HuH-7.5 (cell line): ENCODE data around the gene R3HDM1.
A peak's percentile ranks its signal among the peaks of the same experiment; 100 is the strongest.
"Not testable (repeated sequence)": the region's sequence is repeated elsewhere in the genome, so short reads cannot be mapped to it uniquely, and the experiment has no call there.

Experiments used
- DNase-seq: peaks from one replicate; pipeline ENCODE4 v3.0.0; 2011; ENCODE audit warnings: low spot score

Gene R3HDM1

GRCh38 chr2:135709992-135710391 is 178.7 kb downstream of the R3HDM1 start:
- peak; percentile 47 for DNase-seq

DNA sequence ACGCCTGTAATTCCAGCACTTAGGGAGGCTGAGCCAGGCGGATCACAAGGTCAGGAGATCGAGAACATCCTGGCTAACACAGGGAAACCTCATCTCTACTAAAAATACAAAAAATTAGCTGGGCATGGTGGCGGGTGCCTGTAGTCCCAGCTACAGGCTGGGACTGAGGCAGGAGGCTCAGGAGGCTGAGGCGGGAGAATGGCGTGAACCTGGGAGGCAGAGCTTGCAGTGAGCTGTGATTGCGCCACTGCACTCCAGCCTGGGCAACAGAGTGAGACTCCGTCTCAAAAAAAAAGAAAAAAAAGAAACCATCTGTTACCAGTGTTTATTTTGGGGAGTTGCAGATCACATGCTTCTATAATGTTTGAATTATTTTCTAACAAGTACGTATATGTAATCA is 183.8 kb downstream of the R3HDM1 start:
- DNase-seq: not testable (repeated sequence)

- no peak for DNase-seq
Measured at GRCh38 chr2:135728064-135728743, 196.9 kb downstream of the R3HDM1 start.

DNA sequence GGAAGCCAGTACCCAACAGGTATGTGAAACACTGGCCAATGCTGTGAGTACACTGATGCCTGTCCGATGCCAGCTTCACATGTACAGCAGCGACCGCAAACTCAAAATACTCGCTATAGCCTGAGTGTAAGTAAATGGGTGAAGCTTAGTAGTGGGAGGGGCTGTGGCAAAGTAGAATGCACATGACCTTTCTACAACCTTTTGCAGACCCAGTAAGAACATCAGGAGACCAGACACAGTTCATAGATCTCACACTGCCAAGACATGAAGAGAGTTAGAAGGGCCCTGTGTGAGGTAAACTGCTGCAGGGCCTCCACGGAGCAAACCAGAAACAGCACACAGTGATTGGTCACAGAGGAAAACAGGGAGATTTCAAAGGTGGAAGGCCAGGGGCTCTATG is 201.3 kb downstream of the R3HDM1 start:
- DNase-seq: no peak

DNA sequence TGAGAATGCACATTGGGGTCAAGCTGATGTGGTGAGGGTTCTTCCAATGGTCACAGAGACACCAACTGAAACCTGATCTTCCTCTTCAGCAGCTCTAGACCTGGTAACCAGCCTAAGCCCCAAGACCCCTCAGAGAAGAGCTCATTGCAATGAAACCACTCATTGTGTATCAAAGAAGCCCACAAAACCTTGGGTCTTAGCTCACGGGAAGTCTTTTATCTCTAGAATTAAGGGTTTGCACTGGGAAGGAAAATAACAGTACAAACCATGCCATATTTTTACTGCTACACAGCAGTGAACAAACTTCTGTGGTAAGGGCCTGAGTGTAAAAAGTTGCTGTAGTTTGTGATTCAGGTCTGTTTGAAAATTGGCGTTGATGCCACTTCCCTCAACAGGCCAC is 201.8 kb downstream of the R3HDM1 start:
- no peak for DNase-seq

GRCh38 chr2:135736546-135736945 is 205.3 kb downstream of the R3HDM1 start:
- DNase-seq: no peak

GRCh38 chr2:135740206-135740605 is 208.9 kb downstream of the R3HDM1 start:
- DNase-seq: no peak

DNA sequence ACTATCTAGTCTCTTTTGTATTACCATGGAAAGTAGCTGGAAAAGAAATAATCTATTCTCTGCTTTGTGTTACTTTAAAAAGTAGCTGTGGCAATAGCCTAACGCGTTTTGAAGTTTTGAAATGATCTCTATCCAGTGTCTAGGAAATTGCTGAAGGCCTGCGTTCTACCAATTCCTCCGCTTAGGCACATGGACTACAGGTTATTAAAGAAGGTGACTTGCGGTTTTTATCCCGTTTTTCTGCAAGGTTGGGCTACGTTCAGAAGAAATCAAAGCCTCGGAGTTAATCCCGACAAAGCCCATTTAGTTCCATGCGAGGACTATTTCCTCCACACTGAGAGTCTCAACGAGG is 209.7 kb downstream of the R3HDM1 start:
- DNase-seq: no peak

- DNase-seq: peak; percentile 86
Measured at GRCh38 chr2:135741395-135742324, 210.4 kb downstream of the R3HDM1 start, which contains the start of gene UBXN4. TSS of gene UBXN4 (plus strand) at chr2:135741855. CDS start at chr2:135741930, 75 bp downstream.

GRCh38 chr2:135742325-135742757 is 211.1 kb downstream of the R3HDM1 start:
- peak; percentile 21 for DNase-seq

- DNase-seq: no peak
Measured at GRCh38 chr2:135743860-135744259, 212.6 kb downstream of the R3HDM1 start.

DNA sequence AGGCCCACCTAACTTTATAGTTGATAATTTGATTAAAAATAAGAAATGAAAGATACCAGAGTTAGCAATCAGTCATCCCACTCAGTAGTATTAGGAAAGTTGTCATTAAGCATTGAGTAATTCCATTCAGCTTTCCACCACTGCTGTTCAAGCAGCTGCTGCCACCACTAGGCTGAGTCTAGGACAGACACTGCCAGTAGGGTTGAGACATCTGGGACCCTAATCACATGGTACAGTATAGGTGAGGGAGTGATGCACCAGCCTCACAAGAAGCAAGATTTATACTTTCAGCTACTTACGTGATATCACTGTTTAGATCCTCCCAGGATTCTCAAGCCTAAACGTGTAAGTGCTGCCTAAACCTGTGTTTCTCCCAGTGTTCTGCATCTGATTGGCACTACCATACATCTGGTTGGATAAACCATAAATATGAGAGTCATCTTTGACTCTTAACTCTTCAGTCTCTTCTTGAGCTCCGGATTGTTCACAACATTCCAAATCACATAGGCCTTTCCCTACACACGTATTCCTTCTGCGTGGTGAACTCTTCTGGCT is 213.6 kb downstream of the R3HDM1 start:
- peak; percentile 52 for DNase-seq

DNA sequence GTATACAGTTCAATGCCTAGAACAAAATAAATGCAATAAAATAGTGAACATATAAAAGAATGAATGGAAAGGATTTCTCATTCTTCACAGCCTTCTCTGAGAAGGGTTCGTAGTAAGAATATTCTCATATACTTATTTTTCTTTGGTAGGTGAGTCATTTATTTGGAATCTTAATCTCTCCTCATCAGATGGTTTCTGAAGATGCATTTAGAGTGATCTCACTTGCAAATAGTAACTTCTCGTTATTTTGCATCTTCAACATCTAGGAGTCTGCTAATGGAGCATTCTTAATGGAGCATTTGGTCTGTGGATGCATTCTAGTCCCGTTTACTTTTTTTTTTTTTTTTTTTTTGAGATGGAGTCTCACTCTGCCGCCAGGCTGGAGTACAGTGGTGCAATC is 214.3 kb downstream of the R3HDM1 start:
- DNase-seq: no peak

DNA sequence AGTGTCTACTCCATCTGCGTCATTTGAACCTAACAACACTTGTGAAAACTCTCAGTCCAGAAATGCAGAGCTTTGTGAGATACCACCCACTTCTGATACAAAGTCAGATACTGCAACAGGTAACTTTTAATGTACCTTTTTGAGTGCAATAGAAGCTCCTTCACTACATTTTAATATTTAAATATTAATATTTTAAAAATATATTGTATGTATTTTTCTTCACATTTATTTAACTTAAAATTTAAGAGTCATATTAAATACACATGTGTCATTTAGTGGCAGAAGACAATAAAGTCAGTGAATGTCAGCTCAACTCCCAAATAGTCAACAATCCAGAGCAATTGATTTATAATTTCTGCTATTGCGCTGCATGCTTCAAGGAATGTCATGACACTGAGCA is 224.3 kb downstream of the R3HDM1 start:
- no peak for DNase-seq

GRCh38 chr2:135756692-135757091 is 225.4 kb downstream of the R3HDM1 start:
- DNase-seq: no peak

DNA sequence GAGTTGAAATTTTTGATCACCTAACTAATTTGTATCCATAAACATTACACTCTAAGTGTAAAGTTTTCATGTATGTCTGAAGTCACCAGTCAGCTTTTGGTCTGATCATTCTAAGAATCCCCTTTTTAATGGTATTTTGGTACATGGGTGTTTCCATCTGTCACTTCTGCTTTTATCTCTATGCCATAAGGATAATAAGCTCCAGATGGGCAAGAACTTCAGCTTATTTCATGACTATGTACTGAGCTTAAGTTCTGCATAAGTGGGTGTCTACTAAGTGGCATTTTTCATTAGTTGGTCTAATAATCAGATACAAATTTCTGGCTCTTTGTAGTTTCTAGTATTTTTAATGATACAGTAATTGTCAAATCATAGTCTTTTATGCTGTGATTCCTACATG is 230.7 kb downstream of the R3HDM1 start:
- no peak for DNase-seq

GRCh38 chr2:135762530-135762929 is 231.2 kb downstream of the R3HDM1 start:
- no peak for DNase-seq

DNA sequence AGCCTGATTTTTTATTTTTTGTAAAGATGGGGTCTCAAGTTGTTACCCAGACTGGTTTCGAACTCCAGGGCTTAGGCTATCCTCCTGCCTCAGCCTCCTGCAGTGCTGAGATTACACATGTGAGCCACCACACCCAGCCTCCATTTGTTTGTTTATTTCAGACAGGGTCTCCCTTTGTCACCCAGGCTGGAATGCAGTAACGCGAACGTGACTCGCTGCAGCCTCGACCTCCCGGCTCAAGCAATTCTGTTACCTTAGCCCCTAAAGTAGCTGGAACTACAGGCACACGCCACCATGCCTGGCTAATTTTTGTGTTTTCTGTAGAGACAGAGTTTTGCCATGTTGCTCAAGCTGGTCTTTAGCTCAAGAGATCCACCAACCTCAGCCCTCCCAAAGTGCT is 237.6 kb downstream of the R3HDM1 start:
- no peak for DNase-seq

DNA sequence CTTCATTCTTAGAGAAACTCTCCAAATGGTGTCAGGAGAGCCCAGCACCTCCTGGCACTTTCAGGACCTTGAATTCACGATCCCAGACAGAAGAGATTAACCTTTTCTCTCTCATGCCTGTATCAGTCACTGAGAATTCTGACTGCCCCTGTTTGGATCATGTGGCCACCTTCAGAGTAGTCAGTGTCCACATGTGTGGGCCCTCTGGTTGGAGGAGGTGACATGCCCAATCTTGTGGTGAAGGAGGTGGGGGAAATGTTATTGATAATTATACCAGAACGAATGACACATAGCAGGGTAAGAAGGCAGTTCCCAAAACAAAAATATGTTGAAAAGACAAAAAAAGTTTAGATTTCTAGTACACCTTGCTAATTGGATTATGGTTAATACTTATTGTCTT is 242.0 kb downstream of the R3HDM1 start:
- DNase-seq: no peak

DNA sequence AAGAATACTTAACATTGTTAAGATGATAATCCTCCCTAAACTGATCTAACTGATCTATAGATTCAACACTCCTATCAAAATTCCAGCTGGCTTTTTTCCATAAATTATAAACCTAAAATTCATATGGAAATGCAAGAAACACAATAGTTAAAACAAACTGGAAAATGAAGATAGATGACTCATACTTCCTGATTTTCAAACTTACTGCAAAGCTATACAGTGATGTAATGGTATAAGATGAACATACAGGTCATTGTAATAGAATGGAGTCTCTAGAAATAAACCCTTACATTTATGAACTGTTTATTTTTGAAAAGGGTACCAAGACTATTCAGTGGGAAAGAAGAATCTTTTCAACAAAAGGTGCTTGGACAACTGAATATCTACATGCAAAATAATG is 242.6 kb downstream of the R3HDM1 start:
- no peak for DNase-seq
